NCI-H345 (cell line): Measurements from ENCODE around the gene INSC.

Source experiments
- DNase-seq: peaks from one replicate; lab custom pipeline; 2025; lab: John Stamatoyannopoulos, UW

Gene INSC

DNA sequence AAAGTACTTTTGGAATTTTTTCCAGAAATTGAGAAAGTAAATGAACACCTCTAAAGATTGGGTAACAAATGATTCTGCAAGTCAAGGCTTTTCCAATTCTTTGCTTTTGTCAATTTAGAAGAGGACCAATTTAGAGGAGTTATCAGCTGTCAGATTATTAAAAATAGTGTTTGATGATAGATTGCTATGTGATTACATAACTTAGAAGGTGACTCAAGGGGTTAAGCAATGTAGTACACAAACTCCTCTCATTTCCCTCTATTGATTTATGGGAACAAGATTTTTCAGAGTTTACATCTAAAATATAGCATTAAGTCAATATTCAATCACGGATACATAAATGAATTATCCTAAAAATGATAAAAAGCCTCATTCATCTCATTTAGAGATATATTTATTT, 70.3 kb downstream of the INSC start:
- no peak for DNase-seq

DNA sequence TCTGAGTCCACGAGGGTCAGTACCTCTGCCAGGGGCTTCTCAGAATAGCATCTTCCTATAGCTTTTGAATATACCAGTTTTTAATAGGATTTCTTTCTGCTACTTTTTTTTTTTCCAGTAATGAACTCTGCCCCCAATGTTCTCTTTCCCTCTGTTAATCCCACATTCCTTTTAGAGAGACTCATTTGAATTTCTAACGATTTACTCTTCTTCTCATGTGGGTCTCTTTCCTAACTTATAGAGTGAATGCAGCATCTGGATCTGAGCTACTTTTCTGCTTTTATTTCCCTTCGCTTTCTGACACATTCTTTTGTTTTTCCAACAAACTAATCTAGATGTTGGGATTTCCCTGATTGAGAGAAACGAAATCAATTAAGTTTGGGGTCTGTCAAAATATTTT, 71.4 kb downstream of the INSC start:
- DNase-seq: no peak

DNA sequence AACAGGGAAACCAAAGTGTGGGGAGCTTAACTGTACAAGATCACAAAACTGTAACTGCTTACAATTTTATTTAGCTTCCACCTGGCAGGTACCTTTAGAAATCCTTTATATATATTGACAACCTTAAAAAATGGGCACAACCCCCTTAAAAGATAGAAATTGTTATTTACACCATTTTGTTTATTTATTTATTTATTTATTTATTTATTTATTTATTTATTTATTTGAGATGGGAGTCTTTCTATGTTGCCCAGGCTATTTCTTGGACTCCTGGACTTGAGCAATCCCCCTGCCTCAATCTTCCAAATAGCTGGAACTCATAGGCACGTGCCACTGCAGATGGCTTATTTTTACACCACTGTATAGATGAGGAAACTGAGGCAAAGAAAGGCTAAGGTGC, 74.5 kb downstream of the INSC start:
- no peak for DNase-seq

DNA sequence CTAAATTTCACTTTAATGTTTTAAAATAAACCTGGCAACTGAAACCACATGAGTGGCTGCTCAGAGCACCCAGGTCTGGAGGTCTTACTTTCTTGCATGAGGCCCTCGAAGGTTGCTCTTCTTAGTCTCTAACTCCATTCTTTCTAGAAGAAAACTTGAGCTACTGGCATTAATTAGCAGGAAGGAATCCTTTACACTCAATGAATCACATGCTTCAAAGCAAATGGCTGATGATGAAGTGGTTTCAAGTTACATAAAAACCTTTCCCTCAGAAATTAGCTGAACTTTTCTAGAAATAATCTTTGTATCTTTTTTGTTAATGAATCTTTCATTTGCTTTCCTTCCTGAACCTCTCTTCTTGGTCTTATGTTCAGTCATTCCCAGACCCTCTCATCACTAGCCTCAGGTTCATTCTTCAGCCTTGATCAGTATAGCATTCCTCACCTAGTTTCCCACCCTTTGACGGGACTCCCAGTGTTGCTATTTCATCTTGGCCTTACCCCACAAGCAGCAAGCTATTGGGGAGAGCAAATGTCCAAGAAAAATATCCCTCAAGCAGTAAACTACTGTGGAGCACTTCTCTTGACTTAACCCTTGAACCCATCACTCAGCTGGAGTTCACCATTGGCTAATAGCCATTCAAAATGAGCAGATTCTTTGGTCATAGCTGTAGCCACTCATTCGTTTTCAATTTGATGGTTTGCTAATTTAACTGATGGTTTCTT, 75.1 kb downstream of the INSC start:
- DNase-seq: no peak

DNA sequence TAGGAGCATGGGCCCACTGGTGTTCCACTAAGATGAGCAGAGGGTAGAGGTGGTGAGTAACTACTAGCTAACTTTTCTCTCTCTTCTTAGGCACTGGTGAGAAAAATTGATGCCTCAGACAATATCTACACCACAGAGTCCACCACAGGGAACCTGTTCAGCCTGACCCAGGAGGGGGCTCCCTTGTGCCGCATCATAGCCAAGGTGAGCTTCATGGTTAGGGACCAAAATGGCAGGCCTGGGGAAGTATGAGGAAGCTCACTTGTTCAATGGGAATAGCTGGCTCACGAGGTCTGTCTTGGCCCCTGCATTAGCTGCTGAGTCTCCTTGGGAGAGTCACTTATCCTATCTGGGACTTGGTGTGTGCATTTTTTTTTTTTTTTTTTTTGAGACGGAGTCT, 75.9 kb downstream of the INSC start:
- DNase-seq: no peak

DNA sequence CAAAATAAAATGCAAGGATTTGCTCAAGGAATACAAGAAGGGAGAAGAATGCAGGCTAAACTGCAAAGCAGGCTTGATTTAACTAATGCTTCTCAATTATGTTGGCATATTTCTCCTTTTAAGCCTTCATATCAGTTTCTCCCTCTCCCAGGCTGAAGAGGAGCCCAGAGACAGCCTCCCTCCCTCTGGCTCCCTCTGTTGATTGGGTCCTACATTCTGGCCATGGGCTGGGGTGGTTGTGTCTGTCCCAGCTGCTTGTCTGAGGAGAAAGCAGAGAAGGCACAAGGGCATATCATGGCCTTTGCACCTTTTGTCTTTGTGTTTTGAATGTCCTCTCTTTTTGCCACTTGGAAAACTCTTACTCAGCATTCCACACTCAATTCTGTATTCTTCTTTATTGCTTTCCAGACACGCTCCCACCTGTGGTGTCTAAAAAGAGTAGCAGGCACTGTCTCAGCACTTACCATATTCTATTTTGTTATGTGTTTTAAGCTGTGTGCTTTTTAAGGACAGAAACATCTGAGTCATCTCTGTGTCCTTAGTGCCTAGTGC, 77.4 kb downstream of the INSC start:
- no peak for DNase-seq

DNA sequence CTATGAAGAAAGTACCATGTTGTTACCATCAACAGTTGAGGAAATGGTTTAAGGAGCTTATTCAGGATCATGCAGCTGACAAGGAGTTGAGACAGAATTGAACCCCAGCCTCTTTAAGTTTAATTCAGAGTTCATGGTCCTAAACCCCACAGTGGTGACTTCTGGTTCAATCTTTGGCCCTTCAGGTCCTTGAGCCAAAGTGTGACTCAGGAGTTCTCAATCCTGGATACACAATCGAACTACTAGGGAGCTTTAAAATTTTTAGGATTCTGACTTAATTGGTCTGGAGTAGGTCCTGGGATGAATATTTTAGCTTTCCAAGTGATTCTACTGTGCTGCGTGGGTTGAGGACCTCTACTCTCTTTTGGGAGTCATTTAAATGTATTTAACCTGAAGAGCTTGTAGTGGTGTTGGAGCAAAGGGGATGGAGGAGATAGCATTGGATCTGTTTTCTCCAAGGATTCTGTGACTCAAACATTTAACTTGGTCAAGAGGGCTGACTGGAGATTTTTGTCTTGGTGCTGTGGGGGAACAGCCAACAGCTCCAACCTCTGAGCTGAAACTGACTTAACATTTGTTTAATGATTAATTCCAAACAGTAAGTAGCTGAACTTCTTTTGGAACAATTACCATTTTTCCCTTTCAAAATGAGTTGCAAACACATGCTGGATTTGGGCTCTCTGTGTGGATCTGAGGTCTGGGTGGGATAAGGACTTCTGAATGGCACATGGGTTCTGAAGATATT, 80.1 kb downstream of the INSC start:
- no peak for DNase-seq

DNA sequence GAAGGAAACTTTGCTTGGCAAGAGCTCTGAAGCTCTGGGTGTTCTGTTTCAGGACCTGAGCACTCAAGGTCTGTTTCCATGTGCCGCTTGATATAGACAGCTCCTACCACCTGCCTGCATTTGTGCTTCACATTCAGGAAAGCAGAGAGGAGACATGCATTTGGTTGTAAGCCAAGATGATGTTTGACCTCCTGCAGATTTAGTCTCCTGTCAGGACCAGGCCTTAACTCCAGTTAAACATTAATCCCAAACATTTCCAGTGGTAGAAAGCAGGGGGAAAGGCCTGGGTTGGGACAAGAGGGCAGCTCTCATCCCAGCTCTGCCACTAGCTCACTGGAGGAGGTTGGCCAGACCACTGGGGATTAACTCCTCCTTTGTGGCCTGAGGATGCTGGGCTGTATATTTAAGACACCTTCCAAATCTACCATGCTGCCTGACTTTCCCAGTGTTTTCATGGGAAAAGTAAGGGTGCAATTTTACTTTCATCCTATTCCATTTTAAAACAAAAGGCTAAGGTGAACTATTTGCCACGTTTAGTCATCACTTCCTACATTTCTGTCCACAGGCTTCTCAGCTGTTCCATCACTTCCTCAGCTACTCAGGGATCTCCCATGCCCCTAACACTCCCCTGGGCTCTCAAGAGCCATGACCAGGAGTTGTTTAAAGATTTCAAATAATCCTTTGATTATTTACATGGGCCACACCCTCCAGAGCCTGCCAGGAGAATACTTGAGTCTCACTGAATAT, 80.9 kb downstream of the INSC start:
- peak; percentile 39 for DNase-seq

DNA sequence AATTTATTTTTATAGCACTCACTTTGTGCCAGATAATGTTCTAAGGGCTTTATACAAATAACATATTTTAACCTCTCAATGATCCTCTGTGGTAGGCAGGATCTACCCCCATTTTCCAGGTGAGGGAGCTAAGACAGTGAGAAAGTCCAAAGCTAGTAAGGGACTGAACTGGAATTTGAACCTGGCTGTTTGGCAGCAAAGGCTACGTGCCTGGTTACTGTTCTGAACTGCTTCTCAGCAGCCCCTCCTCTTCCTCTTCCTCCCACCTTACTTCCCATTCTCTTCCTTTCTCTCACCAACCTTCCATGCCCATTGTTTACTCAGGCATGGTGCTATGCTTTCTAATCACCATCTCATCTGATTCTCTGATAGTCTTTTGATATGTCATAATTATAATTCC, 82.0 kb downstream of the INSC start:
- no peak for DNase-seq

DNA sequence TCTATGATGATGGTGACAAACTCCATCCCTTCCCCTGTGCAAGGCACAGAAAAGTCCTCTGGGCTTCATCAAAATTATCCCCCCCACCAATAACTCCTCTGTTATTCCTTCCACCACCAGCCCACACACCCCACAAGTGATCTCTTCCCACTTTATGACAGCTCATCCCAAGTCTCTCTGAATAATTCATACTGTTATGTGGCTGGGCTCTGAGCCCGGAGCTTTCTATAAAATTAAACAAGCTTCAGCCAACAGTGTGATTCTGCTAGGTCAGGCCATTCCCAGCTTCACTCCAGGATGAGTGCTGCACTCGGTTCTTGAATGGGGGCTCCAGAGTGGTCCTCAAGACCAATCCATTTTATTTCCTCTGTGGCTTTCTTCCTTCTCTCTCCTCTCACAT, 83.0 kb downstream of the INSC start:
- no peak for DNase-seq

DNA sequence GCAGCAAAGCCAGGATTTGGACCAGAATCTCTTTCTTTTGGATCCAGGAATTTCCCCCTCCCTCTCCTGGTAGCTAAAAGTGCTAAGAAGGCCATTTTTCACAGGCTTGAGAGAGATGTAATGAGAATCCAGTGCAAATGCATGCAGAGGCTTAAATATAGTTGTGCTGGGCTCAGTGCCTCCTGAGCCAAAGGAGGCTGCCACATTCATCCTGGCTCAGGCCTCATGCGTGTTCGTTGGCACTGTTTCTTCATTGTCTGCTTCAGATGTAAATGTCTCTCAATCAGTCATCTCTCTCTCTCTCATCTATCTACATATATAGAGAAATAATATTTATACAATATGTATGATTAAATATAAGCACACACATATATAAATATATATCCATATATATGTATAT, 83.6 kb downstream of the INSC start:
- DNase-seq: no peak

DNA sequence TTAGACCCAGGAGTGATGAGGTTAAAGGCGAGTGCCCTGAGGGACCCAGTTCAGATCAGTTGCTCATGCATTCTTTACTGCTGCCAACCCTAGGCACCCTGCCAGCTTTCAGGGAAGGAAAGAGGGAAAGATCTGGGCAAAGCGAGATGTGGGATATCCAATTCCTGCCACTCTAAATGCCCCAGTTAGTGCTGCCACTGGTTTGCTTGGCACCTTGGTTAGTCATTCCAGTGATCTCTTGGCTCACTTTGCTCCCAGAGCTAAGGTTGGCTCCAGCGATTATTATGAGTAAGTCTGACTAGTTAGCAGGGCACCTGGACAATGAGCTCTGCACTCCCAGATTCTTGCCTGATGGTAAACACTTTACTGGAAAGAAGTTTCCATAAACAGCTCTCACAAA, 85.0 kb downstream of the INSC start:
- peak; percentile 14 for DNase-seq

DNA sequence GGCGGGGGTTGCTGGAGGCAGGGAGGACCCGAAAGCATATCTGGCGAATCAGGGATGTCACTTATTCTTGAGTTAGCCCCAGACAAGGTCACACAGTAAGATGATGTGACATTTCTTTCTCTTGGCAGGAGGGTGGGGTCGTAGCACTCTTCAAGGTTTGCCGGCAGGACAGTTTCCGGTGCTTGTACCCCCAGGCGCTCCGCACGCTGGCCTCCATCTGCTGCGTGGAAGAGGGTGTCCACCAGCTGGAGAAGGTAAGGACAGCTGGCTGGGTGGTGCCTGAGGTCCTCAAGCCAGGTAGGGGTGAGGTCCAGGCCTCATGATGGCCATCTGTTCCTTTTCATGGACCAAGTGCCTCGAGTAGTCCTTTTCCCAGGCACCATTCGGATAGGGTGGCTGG, 86.0 kb downstream of the INSC start:
- no peak for DNase-seq

DNA sequence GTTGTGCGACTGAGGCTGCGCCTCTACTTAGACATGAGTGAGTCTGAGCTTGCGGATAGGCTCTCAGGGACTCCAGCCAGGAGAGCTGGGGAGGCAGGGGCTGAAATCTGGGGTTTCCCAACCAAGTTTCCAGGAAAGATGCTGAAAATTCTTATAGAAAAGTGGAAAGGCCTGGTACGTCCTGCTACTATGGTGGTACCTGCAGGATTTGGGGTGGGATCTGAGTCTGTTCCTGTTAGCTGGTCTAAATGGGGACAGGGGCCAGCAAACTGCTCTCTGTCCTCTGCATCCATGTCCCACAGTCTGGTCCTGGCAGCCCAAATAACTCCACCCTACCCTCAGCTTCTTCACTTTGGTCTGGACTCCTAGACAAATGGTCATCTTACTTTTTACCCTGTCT, 86.9 kb downstream of the INSC start:
- DNase-seq: no peak

DNA sequence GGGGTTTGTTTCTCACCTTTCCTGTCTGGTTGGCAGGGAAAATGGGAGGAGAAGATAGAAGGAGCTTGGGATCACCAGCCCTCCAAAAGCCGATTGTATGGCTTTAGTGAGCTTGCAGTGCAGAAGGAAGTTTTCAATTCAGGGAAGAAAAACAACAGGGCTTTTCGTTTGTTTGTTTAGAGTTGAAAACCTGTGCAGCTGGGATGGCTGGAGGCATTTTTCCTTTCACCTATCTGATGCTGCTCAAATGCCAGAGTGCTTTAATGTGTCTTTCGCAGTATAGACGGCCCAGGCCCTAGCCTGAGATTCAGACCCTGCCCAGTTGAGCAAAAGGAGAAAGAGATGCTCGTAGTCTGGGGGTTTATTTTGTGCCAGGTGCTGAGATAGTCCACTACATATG, 87.9 kb downstream of the INSC start:
- no peak for DNase-seq

DNA sequence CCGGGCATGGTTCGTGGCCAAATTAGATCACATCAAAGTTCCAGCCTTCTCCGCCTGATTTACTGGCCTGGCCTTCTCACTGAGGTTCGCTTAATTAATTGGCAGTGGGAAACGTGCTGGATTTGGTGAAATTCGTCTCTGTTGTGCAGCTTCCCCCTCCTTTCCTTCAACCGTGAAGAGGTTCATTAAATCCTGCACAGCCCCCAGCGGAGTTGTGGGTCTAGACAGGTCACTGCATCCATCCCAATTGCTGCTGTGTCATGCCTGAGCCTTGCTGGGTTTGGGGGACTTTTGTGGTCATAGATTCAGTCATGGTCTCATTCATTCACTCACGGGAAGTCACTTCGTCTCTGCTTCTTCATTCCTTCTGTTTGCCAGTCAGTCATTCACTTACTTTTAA, 90.0 kb downstream of the INSC start:
- DNase-seq: no peak

DNA sequence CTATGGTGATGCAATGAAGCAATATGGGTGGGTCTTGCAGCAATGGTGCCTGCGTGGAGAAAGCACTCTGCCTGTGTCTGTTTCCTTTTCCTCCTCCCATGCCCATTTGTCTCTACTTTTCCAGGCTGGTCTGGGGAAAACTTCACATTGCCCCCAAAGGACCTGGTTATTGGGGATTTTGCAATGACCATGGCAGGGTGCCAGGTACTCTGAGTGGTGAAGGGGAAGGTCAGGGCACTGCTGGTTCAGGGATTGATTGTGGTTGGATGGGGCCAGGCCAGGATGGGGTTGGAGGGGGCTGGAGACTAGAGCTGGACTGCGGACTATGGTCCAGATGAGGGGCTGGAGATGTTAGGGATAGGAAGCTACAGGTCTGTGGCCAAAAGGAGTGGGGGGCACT, 92.1 kb downstream of the INSC start:
- no peak for DNase-seq

DNA sequence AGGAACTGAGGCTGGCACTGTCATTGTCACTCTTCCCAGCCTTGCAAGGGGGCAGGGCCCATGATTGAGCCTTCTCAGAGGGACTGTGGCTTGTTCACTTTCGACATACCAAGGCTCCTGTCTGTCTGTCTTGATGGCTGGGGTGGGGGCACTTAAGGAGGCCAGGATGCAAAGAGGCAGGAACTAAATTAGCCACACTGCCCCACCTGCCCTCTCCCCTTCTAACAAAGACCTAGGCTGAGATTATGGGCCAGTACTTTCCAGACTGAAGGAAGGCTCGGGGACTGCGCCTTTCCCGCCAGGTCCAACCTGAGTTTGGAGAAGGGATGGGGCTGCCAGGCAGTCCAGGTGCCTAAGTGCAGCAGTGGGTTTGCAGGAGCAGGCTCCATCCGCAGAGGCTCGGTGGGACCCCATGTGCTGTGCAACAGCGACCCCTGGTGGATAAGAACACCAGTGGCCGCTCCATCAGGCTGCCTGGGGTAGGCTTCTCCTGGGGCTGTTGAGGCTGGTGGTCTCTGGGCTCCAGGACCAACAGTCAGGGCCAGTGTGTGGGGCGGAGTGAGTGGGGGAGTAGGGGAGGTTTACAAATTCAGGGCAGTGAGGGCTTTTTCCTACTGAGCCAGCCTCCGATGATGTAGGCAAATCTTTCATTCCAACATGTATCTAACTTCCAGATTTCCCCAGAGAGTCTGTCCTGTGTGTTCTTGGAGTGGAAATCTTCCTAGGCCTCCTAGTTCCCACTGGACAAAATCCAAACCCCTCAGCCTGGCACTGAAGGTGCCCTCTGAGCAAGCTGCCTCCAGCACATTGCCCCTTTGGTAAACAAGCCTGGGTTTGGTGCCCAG, 93.9 kb downstream of the INSC start:
- peak; percentile 65 for DNase-seq

DNA sequence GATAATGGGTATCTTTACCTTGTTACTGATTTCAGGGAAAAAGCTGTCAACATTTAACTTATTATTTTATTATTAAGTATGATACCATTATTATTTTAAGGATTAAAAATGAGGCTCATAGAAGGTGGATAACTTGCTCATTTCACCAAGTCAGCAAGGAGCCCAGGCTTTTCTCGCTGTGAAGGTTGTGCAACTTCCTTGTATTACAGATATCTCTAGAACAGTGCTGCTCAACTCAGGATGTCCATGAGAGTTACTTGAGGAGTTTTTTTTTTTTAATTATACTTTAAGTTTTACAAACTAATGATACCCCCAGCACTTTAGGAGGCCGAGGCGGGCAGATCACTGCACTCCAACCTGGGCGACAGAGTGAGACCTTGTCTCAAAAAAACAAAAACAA, 98.2 kb downstream of the INSC start:
- DNase-seq: no peak

DNA sequence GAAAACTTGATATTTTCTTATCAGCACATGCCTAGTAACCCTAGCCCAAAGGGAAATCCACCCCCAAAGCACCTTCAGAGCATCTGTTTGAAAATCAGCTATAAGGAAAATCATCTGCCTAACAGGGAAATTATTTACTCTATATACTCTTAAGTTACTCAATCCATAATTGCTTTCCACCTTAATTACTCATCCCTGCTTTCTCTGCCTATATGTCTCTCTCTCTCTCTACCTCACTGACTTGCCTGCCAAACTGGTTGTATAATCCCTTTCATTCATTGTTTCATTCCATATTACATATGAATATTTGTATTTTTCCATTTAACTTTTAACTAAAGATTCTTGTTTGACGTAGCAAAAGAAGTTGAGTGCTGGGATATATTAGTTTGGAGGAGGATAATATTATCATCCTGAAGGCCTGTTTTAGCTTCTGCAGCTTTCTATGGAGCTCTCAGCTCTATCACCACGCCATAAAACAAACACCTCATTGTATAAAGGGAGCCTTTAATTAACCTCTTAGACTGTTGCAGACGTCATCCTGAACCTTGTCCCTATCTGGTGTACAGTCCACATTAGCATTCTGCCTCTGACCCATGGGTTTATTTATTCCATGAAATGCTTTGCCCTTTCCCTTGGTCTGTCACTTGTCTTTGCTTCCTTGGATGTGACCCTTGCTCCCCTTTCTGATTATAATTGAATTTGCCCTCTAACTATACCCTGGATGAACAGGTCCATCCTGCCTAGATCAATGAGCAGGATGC, 98.9 kb downstream of the INSC start:
- DNase-seq: no peak

DNA sequence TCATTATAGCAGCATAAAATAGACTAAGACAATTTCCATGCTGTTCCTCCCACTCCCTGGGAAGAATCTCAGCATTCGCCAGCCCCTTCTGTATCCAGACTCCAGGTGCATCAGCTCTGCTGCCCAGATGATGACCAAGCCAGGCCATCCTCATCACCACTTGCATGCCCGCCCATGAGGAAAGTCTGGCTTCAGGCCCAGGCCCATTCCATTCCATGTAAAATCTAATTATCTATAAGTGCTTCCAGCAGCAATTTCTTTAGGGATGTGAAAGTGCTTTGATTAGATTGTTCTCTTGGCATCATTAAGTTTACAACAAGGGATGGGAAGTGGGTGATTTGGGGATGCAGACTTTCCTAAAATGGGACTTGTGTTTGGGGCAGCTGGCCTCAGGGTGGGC, 100.3 kb downstream of the INSC start:
- no peak for DNase-seq
